Fibroblast of villous mesenchyme (primary cell): Measurements from ENCODE around the gene DTNB. TPM values are rescaled to one million over a fixed set of nuclear protein-coding genes. Genes with fewer than 3 reads are reported as not detected.

Experiments used
- DNase-seq: peaks from one replicate; pipeline ENCODE4 v3.0.0-alpha.2; 2010; ENCODE audit warnings: low read depth
- H3K4me3 ChIP-seq: 2 replicates; pipeline ENCODE4 v1.5.1; 2011; ENCODE audit warnings: low read depth, mild to moderate bottlenecking, low read length
- CTCF ChIP-seq: IDR thresholded peaks from 2 replicates; pipeline ENCODE4 v1.5.1; 2012; ENCODE audit warnings: low read depth, mild to moderate bottlenecking, low read length; ENCODE audit not compliant: insufficient read depth
- total RNA-seq: library from RNA; depleted of rRNA; stranded (reverse); fragments of >200 nt; gene quantifications from 2 replicates; pipeline ENCODE4 v1.2.3, GENCODE V29; 2012

The DTNB gene
- 4.8 and 5.2 TPM in 2 replicates for total RNA-seq

GRCh38 chr2:25673300-25674076 is at the start of gene DTNB:
Gene DTNB, minus strand, starts transcription at chr2:25673577. Its CDS starts 20,917 bp downstream, at chr2:25652660.
- peak; percentile 47 for DNase-seq
- no peak for TF ChIP-seq CTCF
- peak within 1 kb of the TSS; percentile 59 for H3K4me3 ChIP-seq

GRCh38 chr2:25722224-25722623 is 48.8 kb upstream of the DTNB start:
- TF ChIP-seq CTCF = no peak
- H3K4me3 ChIP-seq = no peak overlapping the region
- no peak for DNase-seq

GRCh38 chr2:25720575-25720974 is 47.2 kb upstream of the DTNB start:
- no peak for DNase-seq
- no peak for TF ChIP-seq CTCF
- no peak overlapping the region for H3K4me3 ChIP-seq

GRCh38 chr2:25714740-25715139 is 41.4 kb upstream of the DTNB start:
- peak; percentile 8 for DNase-seq
- H3K4me3 ChIP-seq = no peak overlapping the region
- no peak for TF ChIP-seq CTCF

- no peak overlapping the region for H3K4me3 ChIP-seq
- no peak for DNase-seq
- TF ChIP-seq CTCF = no peak
Observed at GRCh38 chr2:25712455-25712854, 39.1 kb upstream of the DTNB start.

- H3K4me3 ChIP-seq = no peak overlapping the region
- DNase-seq = no peak
- no peak for TF ChIP-seq CTCF
Observed at GRCh38 chr2:25711675-25712354, 38.4 kb upstream of the DTNB start.

- H3K4me3 ChIP-seq = no peak overlapping the region
- TF ChIP-seq CTCF = no peak
- no peak for DNase-seq
Observed at GRCh38 chr2:25710750-25711149, 37.4 kb upstream of the DTNB start.
